Right lobe of liver (tissue), 6 donors: ENCODE data around the gene CEMP1. TPM values are rescaled to one million over a fixed set of nuclear protein-coding genes. Genes with fewer than 3 reads are reported as not detected.

ENCODE experiments used
- ATAC-seq, 4 donors: fragments of 200-7000 bp; cut with Tn5 transposase; one replicate each; pipeline ENCODE4 v1.9.1; 2020; ENCODE audit warnings: mild to moderate bottlenecking in 4 of 4, moderate library complexity in 4 of 4
- DNase-seq, 3 donors: peaks; one replicate each; pipeline ENCODE4 v3.0.0-alpha.2; 2020
- H3K27ac ChIP-seq, 3 donors: fragments of 200-600 bp; one replicate each; pipeline ENCODE4 v1.8.0; 2022
- H3K27me3 ChIP-seq, 2 donors: fragments of 200-600 bp; one replicate each; pipeline ENCODE4 v1.8.0; 2022
- H3K36me3 ChIP-seq, 4 donors: fragments of 200-600 bp; sonication (generic) in 1 of 4; one replicate each; pipeline versions ENCODE4 v1.5.1 to v1.8.0; 2017 to 2022; ENCODE audit warnings: control low read depth in 1 of 4
- H3K4me1 ChIP-seq, 4 donors: fragments of 200-600 bp; sonication (generic) in 1 of 4; one replicate each; pipeline versions ENCODE4 v1.5.1 to v1.8.0; 2017 to 2022; ENCODE audit warnings: control low read depth in 1 of 4
- H3K4me3 ChIP-seq, 3 donors: fragments of 200-600 bp; one replicate each; pipeline ENCODE4 v1.8.0; 2022
- H3K9me3 ChIP-seq, 4 donors: fragments of 200-600 bp; sonication (generic) in 1 of 4; one replicate each; pipeline versions ENCODE4 v1.5.1 to v1.8.0; 2017 to 2022; ENCODE audit warnings: control low read depth in 1 of 4
- CTCF ChIP-seq, 4 donors: fragments of 200-600 bp in 3 of 4; fragments of 450-650 bp in 1 of 4; IDR thresholded peaks; one replicate each; pipeline versions ENCODE4 v1.5.1 to v1.8.0; 2016 to 2022; ENCODE audit warnings: antibody characterized with exemption in 4 of 4, mild to moderate bottlenecking in 2 of 4
- POLR2A ChIP-seq: fragments of 450-650 bp; IDR thresholded peaks from one replicate; pipeline ENCODE4 v1.6.1; 2017; ENCODE audit warnings: antibody characterized with exemption, mild to moderate bottlenecking
- WGBS: methylation state at CpG from one replicate; pipeline ENCODE4 v1.1.6; 2018; ENCODE audit warnings: low coverage, low lambda C conversion rate; ENCODE audit not compliant: insufficient coverage; ENCODE audit errors: missing lambda C conversion rate; 5-methylcytosine and 5-hydroxymethylcytosine counted together
- intact Hi-C, 2 donors: fragments of 100-400 bp; cut with DNase I; formaldehyde crosslinking; loops; one replicate each; pipeline versions ENCODE4 v1.11.2 to v1.14.1; 2022
- total RNA-seq, 6 experiments: library from RNA; depleted of rRNA in 2 of 6; stranded (reverse); fragments of >200 nt in 2 of 6; fragmentation: NEBNext Ultra II Directional in 3 of 6; extraction: Animal tissue kit (Norgen Biotek cat#: 25700) in 3 of 6; gene quantifications; one replicate each; pipeline versions ENCODE4 v1.1.0 to v1.2.4, GENCODE V29; 2016 to 2023
- donor health status: DM: no; HTN: yes; CAD: no.
- donor health status: DM: no; HTN: no; CAD: no.
- donor health status: DM: no; HTN: no; CAD: no.
- donor health status: DM: no; HTN: yes; CAD: no.
- donor health status: DM: no; HTN: yes; CAD: no.

The CEMP1 gene
- total RNA-seq, 6 experiments from 2014 or later: 0.22 to 0.29 TPM; not detected in 4

- peak in 2 of 4 donors; percentile 2 to 7 for ATAC-seq
- H3K4me1 ChIP-seq: peaks cover 0 to 46% (median 27%) of the 10 kb centered on the region in 4 donors
- 0% methylated on average over 1 of the region's 63 CpGs for WGBS
Measured at GRCh38 chr16:2514333-2515179, 16.7 kb downstream of the CEMP1 start.

GRCh38 chr16:2513405-2514332 is 17.5 kb downstream of the CEMP1 start, which contains the start of gene ATP6V0C:
Gene ATP6V0C (plus strand): TSS chr16:2513952. CDS start chr16:2514104, 152 bp downstream.
- no peaks in the 10 kb centered on the region for H3K27me3 ChIP-seq
- ATAC-seq: peak; percentile 78 to 89 (median 85)
- H3K4me3 ChIP-seq: peak within 1 kb of the TSS; percentile 78 to 82 (median 81)
- WGBS: under 1% methylated on average over 23 of the region's 122 CpGs
- H3K4me1 ChIP-seq: peaks cover 0 to 38% (median 20%) of the 10 kb centered on the region in 4 donors
- intact Hi-C loops: no loop called here
- H3K27ac ChIP-seq: peak within 1 kb of the TSS; percentile 92 to 94 (median 93)
- peak; percentile 90 for TF ChIP-seq POLR2A
- TF ChIP-seq CTCF (IDR thresholded peaks at IDR 0.05): no peak
- no peaks in the 10 kb centered on the region for H3K9me3 ChIP-seq
- peak; percentile 95 to 96 (median 95) for DNase-seq
- no peaks in the 10 kb centered on the region for H3K36me3 ChIP-seq

More at GRCh38 chr16:2514333-2515179, 16.7 kb downstream of the CEMP1 start:
- peak; percentile 61 to 66 (median 64) for DNase-seq
- no peak for TF ChIP-seq CTCF (IDR thresholded peaks at IDR 0.05)
- TF ChIP-seq POLR2A: no peak
- peak overlapping the region; percentile 92 to 94 (median 93) for H3K27ac ChIP-seq
- peak overlapping the region; percentile 78 to 82 (median 81) for H3K4me3 ChIP-seq
- H3K27me3 ChIP-seq: no peaks in the 10 kb centered on the region
- intact Hi-C loops: no loop called here
- no peaks in the 10 kb centered on the region for H3K9me3 ChIP-seq
- peaks cover 0 to 3% (median 0%) of the 10 kb centered on the region in 4 donors for H3K36me3 ChIP-seq

GRCh38 chr16:2512735-2513404 is 18.3 kb downstream of the CEMP1 start:
- Histone ChIP-seq H3K27ac (peak overlapping the region; percentile 92 to 94 (median 93)), H3K9me3 (no peaks in the 10 kb centered on the region), H3K4me3 (peak overlapping the region; percentile 78 to 82 (median 81)), H3K36me3 (no peaks in the 10 kb centered on the region), H3K4me1 (peaks cover 0 to 30% (median 16%) of the 10 kb centered on the region in 4 donors), H3K27me3 (no peaks in the 10 kb centered on the region)
- intact Hi-C loops: no loop called here
- WGBS: 53% methylated on average over 7 of the region's 15 CpGs
- TF ChIP-seq POLR2A: no peak
- TF ChIP-seq CTCF (IDR thresholded peaks at IDR 0.05): no peak
- ATAC-seq (no peak), DNase-seq (peak; percentile 26 to 59 (median 57))
